HepG2 (cell line): ENCODE data around the gene OR10K1. TPM values are rescaled to one million over a fixed set of nuclear protein-coding genes. Genes with fewer than 3 reads are reported as not detected.

ENCODE experiments used
- ATAC-seq: fragments of 200-7000 bp; cut with Tn5 transposase; 3 replicates; pipeline ENCODE4 v1.9.1; 2020; ENCODE audit warnings: mild to moderate bottlenecking, moderate library complexity
- BruUV-seq: library from RNA; stranded (reverse); fragments of 400-500 nt; replicated peaks from 2 replicates; lab custom pipeline; 2021; lab: Mats Ljungman, UMichigan
- CTCF ChIA-PET: fragments of 300-600 bp; formaldehyde crosslinking; extraction: SDS; loops from one replicate; lab custom pipeline; 2021; ENCODE audit warnings: low total read pairs, inconsistent platforms, low intra/inter-chr PET ratio; lab: Yijun Ruan, JAX
- POLR2A ChIA-PET: fragments of 350-600 bp; sonication (Branson Sonifier 250); formaldehyde crosslinking; loops from one replicate; lab custom pipeline; 2020; ENCODE audit warnings: antibody characterized with exemption, inconsistent platforms; lab: Yijun Ruan, JAX
- DNase-seq: peaks from one replicate; pipeline ENCODE4 v3.0.0-alpha.2; 2015; ENCODE audit warnings: low spot score
- FAIRE-seq: peaks from 3 replicates; lab custom pipeline; 2011; peaks lifted over from hg19 to GRCh38; lab: Jason Lieb, UNC
- H2AFZ ChIP-seq: one replicate; pipeline ENCODE4 v1.6.1; 2011; ENCODE audit warnings: low read length, inconsistent platforms
- H3K27ac ChIP-seq: fragments of 300-600 bp; 3 replicates; pipeline ENCODE4 v1.8.0; 2011; ENCODE audit warnings: mixed run types, mild to moderate bottlenecking, mixed read lengths, low read length, inconsistent platforms; ENCODE audit not compliant: insufficient read depth; ENCODE audit errors: extremely low read length
- H3K27me3 ChIP-seq, 2 experiments: fragments of 200-600 bp in 1 of 2; 2 replicates in 1 of 2; 3 replicates in 1 of 2; pipeline versions ENCODE4 v1.6.0 to v1.8.0; 2011; ENCODE audit warnings: low read length in 2 of 2, mild to moderate bottlenecking in 2 of 2, moderate library complexity in 2 of 2, inconsistent platforms in 1 of 2; ENCODE audit not compliant: insufficient read depth in 2 of 2, control insufficient read depth in 1 of 2
- H3K36me3 ChIP-seq, 2 experiments: fragments of 200-600 bp in 1 of 2; replicated peaks in 1 of 2; 2 replicates in 1 of 2; 3 replicates in 1 of 2; pipeline versions ENCODE4 v1.5.1 to v1.8.0; 2011; ENCODE audit warnings: low read length in 2 of 2, inconsistent platforms in 1 of 2; ENCODE audit not compliant: insufficient read depth in 2 of 2, control insufficient read depth in 1 of 2
- H3K4me1 ChIP-seq: 2 replicates; pipeline ENCODE4 v1.5.1; 2012; ENCODE audit warnings: low read length, inconsistent platforms; ENCODE audit not compliant: insufficient read depth
- H3K4me2 ChIP-seq: 2 replicates; pipeline ENCODE4 v1.6.0; 2011; ENCODE audit warnings: low read depth, low read length, inconsistent platforms
- H3K4me3 ChIP-seq, 3 experiments: fragments of 200-600 bp in 1 of 3; sonication (generic), shearing (Covaris generic) in 1 of 3; replicated peaks in 1 of 3; 2 replicates each; pipeline ENCODE4 v1.5.1; 2011 to 2016; ENCODE audit warnings: low read length in 3 of 3, inconsistent platforms in 2 of 3, low read depth in 2 of 3, mild to moderate bottlenecking in 2 of 3, control low read depth in 1 of 3, mixed read lengths in 1 of 3; ENCODE audit not compliant: insufficient read depth in 1 of 3
- H3K79me2 ChIP-seq: one replicate; pipeline ENCODE4 v1.6.1; 2011; ENCODE audit warnings: low read length, inconsistent platforms; ENCODE audit not compliant: insufficient read depth
- H3K9ac ChIP-seq: 2 replicates; pipeline ENCODE4 v1.6.0; 2011; ENCODE audit warnings: mild to moderate bottlenecking, low read depth, low read length, inconsistent platforms; ENCODE audit not compliant: insufficient read depth
- H3K9me3 ChIP-seq: 2 replicates; pipeline ENCODE4 v1.5.1; 2012; ENCODE audit warnings: mild to moderate bottlenecking, low read length
- H4K20me1 ChIP-seq: 2 replicates; pipeline ENCODE4 v1.6.0; 2011; ENCODE audit warnings: inconsistent platforms, mild to moderate bottlenecking, low read length, moderate library complexity; ENCODE audit not compliant: insufficient read depth
- ATF6 ChIP-seq: sonication (generic); formaldehyde crosslinking; conservative IDR thresholded peaks from 2 replicates; pipeline ENCODE4 v1.4.0; 2020; ENCODE audit warnings: missing genetic modification reagents
- NCOR1 ChIP-seq: fragments of 200-600 bp; sonication (generic); IDR thresholded peaks from 2 replicates; pipeline ENCODE4 v1.7.0; 2017; ENCODE audit warnings: antibody characterized with exemption, low read length, borderline replicate concordance
- PRDM10 ChIP-seq: sonication (generic); formaldehyde crosslinking; IDR thresholded peaks from 2 replicates; pipeline ENCODE4 v1.4.0; 2020; ENCODE audit warnings: low read depth, missing genetic modification reagents
- ZBTB7A ChIP-seq: sonication (generic); formaldehyde crosslinking; IDR thresholded peaks from 2 replicates; pipeline ENCODE4 v1.8.0; 2022; ENCODE audit warnings: mild to moderate bottlenecking, missing genetic modification reagents
- ZNF142 ChIP-seq: sonication (generic); formaldehyde crosslinking; IDR thresholded peaks from 2 replicates; pipeline ENCODE4 v1.4.0; 2020; ENCODE audit warnings: missing genetic modification reagents
- ZNF234 ChIP-seq: sonication (generic); formaldehyde crosslinking; conservative IDR thresholded peaks from 2 replicates; pipeline ENCODE4 v1.5.1; 2020; ENCODE audit warnings: mild to moderate bottlenecking, missing genetic modification reagents
- ZNF281 ChIP-seq: sonication (generic); formaldehyde crosslinking; IDR thresholded peaks from 2 replicates; pipeline ENCODE4 v1.4.0; 2020; ENCODE audit warnings: missing genetic modification reagents, borderline replicate concordance
- ZNF30 ChIP-seq: sonication (generic); formaldehyde crosslinking; IDR thresholded peaks from 2 replicates; pipeline ENCODE4 v1.5.0; 2020; ENCODE audit warnings: mild to moderate bottlenecking, missing genetic modification reagents
- ZNF543 ChIP-seq: sonication (generic); formaldehyde crosslinking; IDR thresholded peaks from 2 replicates; pipeline ENCODE4 v1.4.0; 2020; ENCODE audit warnings: mild to moderate bottlenecking, missing genetic modification reagents
- ZNF83 ChIP-seq: sonication (generic); formaldehyde crosslinking; IDR thresholded peaks from 2 replicates; pipeline ENCODE4 v1.4.0; 2020; ENCODE audit warnings: missing genetic modification reagents, mild to moderate bottlenecking, borderline replicate concordance
- WGBS: methylation state at CpG from one replicate; pipeline ENCODE4 v1.1.6; 2017; ENCODE audit warnings: low lambda C conversion rate; 5-methylcytosine and 5-hydroxymethylcytosine counted together
- in situ Hi-C: cut with HindIII; loops from 2 replicates; pipeline ENCODE4 v1.10.0; 2017; ENCODE audit warnings: low pct_unique_long_range_greater_than_20kb; ENCODE audit not compliant: extremely low pct_ligation_motif_present
- intact Hi-C: fragments of 100-400 bp; cut with micrococcal nuclease; formaldehyde crosslinking; loops from one replicate; pipeline ENCODE4 v1.10.0; 2022; ENCODE audit not compliant: unreplicated experiment
- polyA plus RNA-seq, 8 experiments: library from polyadenylated mRNA; depleted of rRNA in 3 of 8; stranded (reverse) in 7 of 8; unstranded in 1 of 8; fragments of >200 nt; fragmentation: Illumina TruSeq in 4 of 8; extraction: Trizol in 4 of 8; gene quantifications; 2 replicates each; pipeline versions ENCODE4 v1.2.1 to v1.2.3, GENCODE V29; 2011 to 2016; ENCODE audit warnings: low read depth in 4 of 8, missing spikeins in 1 of 8, mixed read lengths in 1 of 8; ENCODE audit not compliant: insufficient read depth in 1 of 8
- total RNA-seq, 5 experiments: library from RNA; depleted of rRNA; stranded (reverse); fragments of >200 nt; fragmentation: Illumina TruSeq; extraction: Trizol; gene quantifications; 2 replicates each; pipeline ENCODE4 v1.2.3, GENCODE V29; 2016; ENCODE audit warnings: low read depth in 1 of 5

OR10K1 gene
- total and polyA plus RNA-seq, 2 of the 13 experiments (the other 11 are each of a cell fraction or from before 2014, with no cell fraction given): not detected

- no peak within 1 kb of the TSS for H3K9ac ChIP-seq
- H3K4me1 ChIP-seq: no peaks in the 10 kb centered on the region
- H3K4me2 ChIP-seq: no peak within 1 kb of the TSS
- no peaks in the 10 kb centered on the region for H3K27me3 ChIP-seq
- no peaks in the 10 kb centered on the region for H4K20me1 ChIP-seq
- DNase-seq (no peak), ATAC-seq (no peak), FAIRE-seq (no peak)
- no peaks in the 10 kb centered on the region for H3K36me3 ChIP-seq
- 0% methylated on average over 1 of the region's 1 CpG for WGBS
- peaks cover 47% of the 10 kb centered on the region for H3K9me3 ChIP-seq
- in situ Hi-C loops (no loop called here), intact Hi-C loops (no loop called here)
- no peak within 1 kb of the TSS for H3K27ac ChIP-seq
- H2AFZ ChIP-seq: no peak within 1 kb of the TSS
- POLR2A ChIA-PET: no interaction called here
- H3K4me3 ChIP-seq: no peak within 1 kb of the TSS
- CTCF ChIA-PET: no interaction called here
- no TSS peak for BruUV-seq
- no peaks in the 10 kb centered on the region for H3K79me2 ChIP-seq
- TF ChIP-seq ZNF281 (CRISPR knock-in tag) (no peak), ZNF30 (CRISPR knock-in tag) (no peak), ATF6 (no peak), NCOR1 (no peak), PRDM10 (CRISPR knock-in tag) (no peak), ZNF83 (CRISPR knock-in tag) (no peak), ZNF234 (CRISPR knock-in tag) (no peak), ZNF142 (CRISPR knock-in tag) (no peak), ZBTB7A (CRISPR knock-in tag) (no peak), ZNF543 (CRISPR knock-in tag) (no peak)
These were observed 35.5 kb upstream of the OR10K1 start, which contains the start of gene OR10K2 for GRCh38 chr1:158426137-158426536. Gene OR10K2 (minus strand): TSS chr1:158426237. CDS start chr1:158420866, 5,371 bp downstream.
